ENCODE results near the gene MN1. TPM values are rescaled to one million over a fixed set of nuclear protein-coding genes. Genes with fewer than 3 reads are reported as not detected.

The MN1 gene
- total and polyA plus RNA-seq, 2 experiments from 2014 or later: 1.0 to 6.8 TPM

DNA sequence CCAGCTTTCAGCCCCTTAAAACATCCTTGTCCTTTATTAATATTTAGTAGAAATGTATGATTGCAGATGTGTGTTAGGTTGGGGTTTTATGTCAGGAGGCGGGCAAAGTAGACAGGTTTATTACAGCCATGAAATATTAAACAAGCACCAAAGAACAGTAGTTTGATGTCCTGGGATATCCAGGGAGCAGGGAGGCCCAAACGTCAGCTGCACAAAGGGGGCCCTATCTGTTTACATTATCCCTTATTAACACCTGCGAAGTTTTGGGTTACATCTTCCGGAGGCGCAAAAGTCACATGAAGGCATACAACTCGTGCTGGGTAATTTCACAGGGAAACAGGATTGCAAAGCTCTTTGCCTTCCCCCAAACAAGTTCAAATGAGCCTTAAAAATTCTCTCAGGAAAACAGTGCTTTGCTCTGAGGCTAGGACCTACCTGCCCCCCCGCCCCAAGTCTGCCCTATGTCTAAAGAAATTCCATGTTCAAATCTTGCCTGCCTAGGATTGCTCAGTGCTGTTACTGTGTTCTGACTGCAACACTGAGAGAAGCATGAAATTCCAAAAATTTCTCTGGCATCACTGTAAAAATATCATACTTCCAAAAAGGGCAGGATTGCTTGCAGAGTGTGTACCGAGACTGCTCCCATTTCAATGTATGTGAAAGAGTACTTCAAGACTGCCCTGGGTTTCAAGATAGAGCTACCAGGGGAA lies 8.9 kb downstream of the MN1 start (continued):
- TF ChIP-seq, protein P1, sequence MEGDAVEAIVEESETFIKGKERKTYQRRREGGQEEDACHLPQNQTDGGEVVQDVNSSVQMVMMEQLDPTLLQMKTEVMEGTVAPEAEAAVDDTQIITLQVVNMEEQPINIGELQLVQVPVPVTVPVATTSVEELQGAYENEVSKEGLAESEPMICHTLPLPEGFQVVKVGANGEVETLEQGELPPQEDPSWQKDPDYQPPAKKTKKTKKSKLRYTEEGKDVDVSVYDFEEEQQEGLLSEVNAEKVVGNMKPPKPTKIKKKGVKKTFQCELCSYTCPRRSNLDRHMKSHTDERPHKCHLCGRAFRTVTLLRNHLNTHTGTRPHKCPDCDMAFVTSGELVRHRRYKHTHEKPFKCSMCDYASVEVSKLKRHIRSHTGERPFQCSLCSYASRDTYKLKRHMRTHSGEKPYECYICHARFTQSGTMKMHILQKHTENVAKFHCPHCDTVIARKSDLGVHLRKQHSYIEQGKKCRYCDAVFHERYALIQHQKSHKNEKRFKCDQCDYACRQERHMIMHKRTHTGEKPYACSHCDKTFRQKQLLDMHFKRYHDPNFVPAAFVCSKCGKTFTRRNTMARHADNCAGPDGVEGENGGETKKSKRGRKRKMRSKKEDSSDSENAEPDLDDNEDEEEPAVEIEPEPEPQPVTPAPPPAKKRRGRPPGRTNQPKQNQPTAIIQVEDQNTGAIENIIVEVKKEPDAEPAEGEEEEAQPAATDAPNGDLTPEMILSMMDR (conservative IDR thresholded peaks at IDR 0.05; ENCODE audit: low read depth in 2 of 2): no peak
- TF ChIP-seq POLR2AphosphoS5 (IDR thresholded peaks at IDR 0.05; ENCODE audit: low read depth): no peak
- no peak for TF ChIP-seq JUNB (IDR thresholded peaks at IDR 0.05; ENCODE audit: unreplicated experiment)
- TF ChIP-seq NANOG (IDR thresholded peaks at IDR 0.05; ENCODE audit: borderline replicate concordance): no peak
- TF ChIP-seq, protein P2, sequence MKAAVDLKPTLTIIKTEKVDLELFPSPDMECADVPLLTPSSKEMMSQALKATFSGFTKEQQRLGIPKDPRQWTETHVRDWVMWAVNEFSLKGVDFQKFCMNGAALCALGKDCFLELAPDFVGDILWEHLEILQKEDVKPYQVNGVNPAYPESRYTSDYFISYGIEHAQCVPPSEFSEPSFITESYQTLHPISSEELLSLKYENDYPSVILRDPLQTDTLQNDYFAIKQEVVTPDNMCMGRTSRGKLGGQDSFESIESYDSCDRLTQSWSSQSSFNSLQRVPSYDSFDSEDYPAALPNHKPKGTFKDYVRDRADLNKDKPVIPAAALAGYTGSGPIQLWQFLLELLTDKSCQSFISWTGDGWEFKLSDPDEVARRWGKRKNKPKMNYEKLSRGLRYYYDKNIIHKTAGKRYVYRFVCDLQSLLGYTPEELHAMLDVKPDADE (IDR thresholded peaks at IDR 0.05): no peak

DNA sequence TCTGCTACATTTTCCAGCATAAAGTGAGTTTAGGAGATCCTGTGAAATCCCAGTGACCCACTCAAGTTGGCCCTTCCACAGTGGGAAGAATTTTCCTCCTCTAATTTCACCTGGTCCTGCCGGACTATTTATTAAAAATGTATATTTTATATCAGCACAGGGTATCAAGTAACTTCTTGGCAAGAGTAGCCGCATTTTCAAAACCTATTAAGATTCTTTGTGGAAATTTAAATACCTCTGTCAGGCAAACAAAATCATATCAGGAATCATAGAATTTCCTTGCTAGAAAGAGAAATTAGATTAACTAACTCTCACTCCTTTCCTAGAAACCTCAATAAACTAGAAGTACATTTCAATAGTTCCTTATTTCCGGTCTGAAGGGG lies 9.7 kb downstream of the MN1 start:
- Histone ChIP-seq H4K20me1 (replicated peaks; ENCODE audit: insufficient read depth) (peaks cover 22% of the 10 kb centered on the region; the same call in 1 of the 2 replicates), H3K27ac (ENCODE audit: low read depth) (no peak overlapping the region), H3K4me3 (peak overlapping the region; percentile 41; the same call in 1 of the 2 replicates), H3K36me3 (ENCODE audit: insufficient read depth) (no peaks in the 10 kb centered on the region), H3K9me2 (ENCODE audit: insufficient read depth) (no peaks in the 10 kb centered on the region), H3K4me1 (ENCODE audit: insufficient read depth) (peaks cover 65% of the 10 kb centered on the region), H3K27me3 (ENCODE audit: insufficient read depth) (peaks cover 86% of the 10 kb centered on the region), H3F3A (replicated peaks; ENCODE audit: low read depth) (peaks cover 11% of the 10 kb centered on the region; the same call in 1 of the 2 replicates), H2AFZ (no peak overlapping the region), H3K79me2 (replicated peaks; ENCODE audit: insufficient read depth) (0 out of 2 replicates have a peak, but pooled peaks cover 4% of the 10 kb centered on the region), H3K4me2 (peak overlapping the region; percentile 78)
- Mint-ChIP-seq H3K4me1 (peaks cover 73% of the 10 kb centered on the region), H3K36me3 (ENCODE audit: low read depth) (no peaks in the 10 kb centered on the region), H3K27ac (no peak overlapping the region), H3K4me3 (peak overlapping the region; percentile 29; the same call in 1 of the 3 replicates), H3K27me3 (ENCODE audit: insufficient read depth, low read depth, poor library complexity) (peaks cover 45% of the 10 kb centered on the region), H3K9me3 (no peaks in the 10 kb centered on the region)
- ATAC-seq (no peak), DNase-seq (ENCODE audit: low spot score) (no peak)
- TF ChIP-seq, protein P2 (IDR thresholded peaks at IDR 0.05): no peak
- TF ChIP-seq JUNB (IDR thresholded peaks at IDR 0.05; ENCODE audit: unreplicated experiment) (no peak), STAT1 (IDR thresholded peaks at IDR 0.05; ENCODE audit: unreplicated experiment) (no peak), POLR2AphosphoS5 (IDR thresholded peaks at IDR 0.05; ENCODE audit: low read depth) (no peak), CREB1 (CRISPR knock-in tag; IDR thresholded peaks at IDR 0.05; ENCODE audit: low read depth) (no peak), ZNF331 (CRISPR knock-in tag; IDR thresholded peaks at IDR 0.05; ENCODE audit: low read depth) (no peak), NANOG (IDR thresholded peaks at IDR 0.05; ENCODE audit: borderline replicate concordance) (no peak), ZNF114 (CRISPR knock-in tag; IDR thresholded peaks at IDR 0.05) (no peak)
- TF ChIP-seq, protein P3, sequence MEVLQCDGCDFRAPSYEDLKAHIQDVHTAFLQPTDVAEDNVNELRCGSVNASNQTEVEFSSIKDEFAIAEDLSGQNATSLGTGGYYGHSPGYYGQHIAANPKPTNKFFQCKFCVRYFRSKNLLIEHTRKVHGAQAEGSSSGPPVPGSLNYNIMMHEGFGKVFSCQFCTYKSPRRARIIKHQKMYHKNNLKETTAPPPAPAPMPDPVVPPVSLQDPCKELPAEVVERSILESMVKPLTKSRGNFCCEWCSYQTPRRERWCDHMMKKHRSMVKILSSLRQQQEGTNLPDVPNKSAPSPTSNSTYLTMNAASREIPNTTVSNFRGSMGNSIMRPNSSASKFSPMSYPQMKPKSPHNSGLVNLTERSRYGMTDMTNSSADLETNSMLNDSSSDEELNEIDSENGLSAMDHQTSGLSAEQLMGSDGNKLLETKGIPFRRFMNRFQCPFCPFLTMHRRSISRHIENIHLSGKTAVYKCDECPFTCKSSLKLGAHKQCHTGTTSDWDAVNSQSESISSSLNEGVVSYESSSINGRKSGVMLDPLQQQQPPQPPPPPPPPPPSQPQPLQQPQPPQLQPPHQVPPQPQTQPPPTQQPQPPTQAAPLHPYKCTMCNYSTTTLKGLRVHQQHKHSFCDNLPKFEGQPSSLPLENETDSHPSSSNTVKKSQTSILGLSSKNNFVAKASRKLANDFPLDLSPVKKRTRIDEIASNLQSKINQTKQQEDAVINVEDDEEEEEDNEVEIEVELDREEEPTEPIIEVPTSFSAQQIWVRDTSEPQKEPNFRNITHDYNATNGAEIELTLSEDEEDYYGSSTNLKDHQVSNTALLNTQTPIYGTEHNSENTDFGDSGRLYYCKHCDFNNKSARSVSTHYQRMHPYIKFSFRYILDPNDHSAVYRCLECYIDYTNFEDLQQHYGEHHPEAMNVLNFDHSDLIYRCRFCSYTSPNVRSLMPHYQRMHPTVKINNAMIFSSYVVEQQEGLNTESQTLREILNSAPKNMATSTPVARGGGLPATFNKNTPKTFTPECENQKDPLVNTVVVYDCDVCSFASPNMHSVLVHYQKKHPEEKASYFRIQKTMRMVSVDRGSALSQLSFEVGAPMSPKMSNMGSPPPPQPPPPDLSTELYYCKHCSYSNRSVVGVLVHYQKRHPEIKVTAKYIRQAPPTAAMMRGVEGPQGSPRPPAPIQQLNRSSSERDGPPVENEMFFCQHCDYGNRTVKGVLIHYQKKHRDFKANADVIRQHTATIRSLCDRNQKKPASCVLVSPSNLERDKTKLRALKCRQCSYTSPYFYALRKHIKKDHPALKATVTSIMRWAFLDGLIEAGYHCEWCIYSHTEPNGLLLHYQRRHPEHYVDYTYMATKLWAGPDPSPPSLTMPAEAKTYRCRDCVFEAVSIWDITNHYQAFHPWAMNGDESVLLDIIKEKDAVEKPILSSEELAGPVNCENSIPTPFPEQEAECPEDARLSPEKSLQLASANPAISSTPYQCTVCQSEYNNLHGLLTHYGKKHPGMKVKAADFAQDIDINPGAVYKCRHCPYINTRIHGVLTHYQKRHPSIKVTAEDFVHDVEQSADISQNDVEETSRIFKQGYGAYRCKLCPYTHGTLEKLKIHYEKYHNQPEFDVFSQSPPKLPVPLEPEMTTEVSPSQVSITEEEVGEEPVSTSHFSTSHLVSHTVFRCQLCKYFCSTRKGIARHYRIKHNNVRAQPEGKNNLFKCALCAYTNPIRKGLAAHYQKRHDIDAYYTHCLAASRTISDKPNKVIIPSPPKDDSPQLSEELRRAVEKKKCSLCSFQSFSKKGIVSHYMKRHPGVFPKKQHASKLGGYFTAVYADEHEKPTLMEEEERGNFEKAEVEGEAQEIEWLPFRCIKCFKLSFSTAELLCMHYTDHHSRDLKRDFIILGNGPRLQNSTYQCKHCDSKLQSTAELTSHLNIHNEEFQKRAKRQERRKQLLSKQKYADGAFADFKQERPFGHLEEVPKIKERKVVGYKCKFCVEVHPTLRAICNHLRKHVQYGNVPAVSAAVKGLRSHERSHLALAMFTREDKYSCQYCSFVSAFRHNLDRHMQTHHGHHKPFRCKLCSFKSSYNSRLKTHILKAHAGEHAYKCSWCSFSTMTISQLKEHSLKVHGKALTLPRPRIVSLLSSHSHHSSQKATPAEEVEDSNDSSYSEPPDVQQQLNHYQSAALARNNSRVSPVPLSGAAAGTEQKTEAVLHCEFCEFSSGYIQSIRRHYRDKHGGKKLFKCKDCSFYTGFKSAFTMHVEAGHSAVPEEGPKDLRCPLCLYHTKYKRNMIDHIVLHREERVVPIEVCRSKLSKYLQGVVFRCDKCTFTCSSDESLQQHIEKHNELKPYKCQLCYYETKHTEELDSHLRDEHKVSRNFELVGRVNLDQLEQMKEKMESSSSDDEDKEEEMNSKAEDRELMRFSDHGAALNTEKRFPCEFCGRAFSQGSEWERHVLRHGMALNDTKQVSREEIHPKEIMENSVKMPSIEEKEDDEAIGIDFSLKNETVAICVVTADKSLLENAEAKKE (CRISPR knock-in tag; IDR thresholded peaks at IDR 0.05): no peak
- TF ChIP-seq, protein P1 (conservative IDR thresholded peaks at IDR 0.05; ENCODE audit: low read depth in 2 of 2): no peak
